A549 (cell line): ENCODE measurements around the gene ZG16. TPM values are rescaled to one million over a fixed set of nuclear protein-coding genes. Genes with fewer than 3 reads are reported as not detected.

Experiments used
- ATAC-seq, 2 experiments: fragments of 200-7000 bp in 1 of 2; fragments of >200 bp in 1 of 2; cut with Nextera tagmentation in 1 of 2; cut with Tn5 transposase in 1 of 2; 3 replicates each; pipeline versions ENCODE4 v1.8.0 to v1.9.1; 2018 to 2020; ENCODE audit warnings: mild to moderate bottlenecking in 1 of 2, moderate library complexity in 1 of 2
- CTCF ChIA-PET: fragments of 300-600 bp; sonication (Branson Sonifier 250); formaldehyde crosslinking; extraction: SDS; loops from one replicate; lab custom pipeline; 2021; ENCODE audit warnings: antibody characterized with exemption, inconsistent platforms; lab: Yijun Ruan, JAX
- POLR2A ChIA-PET: fragments of 350-600 bp; formaldehyde crosslinking; extraction: SDS; loops from one replicate; lab custom pipeline; 2021; ENCODE audit warnings: antibody characterized with exemption, inconsistent platforms; lab: Yijun Ruan, JAX
- DNase-seq, 2 experiments: peaks; one replicate each; pipeline versions ENCODE4 v3.0.0 to v3.0.0-alpha.2; 2011 to 2016; ENCODE audit warnings: low read depth in 1 of 2, low spot score in 1 of 2
- FAIRE-seq: peaks from 2 replicates; lab custom pipeline; 2011; peaks lifted over from hg19 to GRCh38; lab: Jason Lieb, UNC
- H3K27ac ChIP-seq, 2 experiments: fragments of >200 bp; sonication (Bioruptor Twin); formaldehyde crosslinking; 3 replicates each; pipeline ENCODE4 v1.5.1; 2016 to 2017
- H3K4me1 ChIP-seq: fragments of >200 bp; sonication (Bioruptor Twin); formaldehyde crosslinking; 3 replicates; pipeline ENCODE4 v1.6.1; 2016
- H3K4me2 ChIP-seq: fragments of >200 bp; sonication (Bioruptor Twin); formaldehyde crosslinking; 3 replicates; pipeline ENCODE4 v1.6.1; 2016
- H3K4me3 ChIP-seq: fragments of >200 bp; sonication (Bioruptor Twin); formaldehyde crosslinking; 3 replicates; pipeline ENCODE4 v1.5.1; 2016
- H3K9me3 ChIP-seq: fragments of >200 bp; sonication (Bioruptor Twin); formaldehyde crosslinking; 3 replicates; pipeline ENCODE4 v1.6.1; 2016
- BHLHE40 ChIP-seq: IDR thresholded peaks from 2 replicates; pipeline ENCODE4 v1.6.1; 2012; ENCODE audit warnings: low read depth, low read length, inconsistent platforms
- CBX2 ChIP-seq: fragments of 200-600 bp; sonication (generic); IDR thresholded peaks from 2 replicates; pipeline ENCODE4 v1.6.1; 2016; ENCODE audit warnings: low read depth, mild to moderate bottlenecking, borderline replicate concordance
- CHD2 ChIP-seq: fragments of 150-350 bp; IDR thresholded peaks from 2 replicates; pipeline ENCODE4 v1.6.1; 2014; ENCODE audit warnings: low read length; ENCODE audit not compliant: partially characterized antibody
- CHD4 ChIP-seq: fragments of 200-600 bp; sonication (generic); IDR thresholded peaks from 2 replicates; pipeline ENCODE4 v1.6.1; 2016; ENCODE audit warnings: antibody characterized with exemption, mild to moderate bottlenecking, borderline replicate concordance
- EP300 ChIP-seq, 2 experiments: fragments of >200 bp; sonication (Bioruptor Twin); formaldehyde crosslinking; IDR thresholded peaks; 2 replicates in 1 of 2; 3 replicates in 1 of 2; pipeline ENCODE4 v1.6.1; 2016 to 2017
- FOSL2 ChIP-seq, 2 experiments: fragments of 450-650 bp in 1 of 2; fragments of >200 bp in 1 of 2; sonication (Bioruptor Twin) in 1 of 2; formaldehyde crosslinking; IDR thresholded peaks; 2 replicates each; pipeline versions ENCODE4 v1.5.0 to v1.6.1; 2016 to 2020; ENCODE audit warnings: mild to moderate bottlenecking in 1 of 2, moderate library complexity in 1 of 2
- HDAC2 ChIP-seq: fragments of 200-600 bp; sonication (generic); IDR thresholded peaks from 2 replicates; pipeline ENCODE4 v1.6.1; 2016
- JUNB ChIP-seq: fragments of >200 bp; sonication (Bioruptor Twin); formaldehyde crosslinking; IDR thresholded peaks from 2 replicates; pipeline ENCODE4 v1.6.1; 2016
- KDM5A ChIP-seq: fragments of 200-600 bp; sonication (generic); IDR thresholded peaks from 2 replicates; pipeline ENCODE4 v1.6.1; 2016; ENCODE audit warnings: antibody characterized with exemption, mild to moderate bottlenecking
- MAFK ChIP-seq: fragments of 450-650 bp; IDR thresholded peaks from 2 replicates; pipeline ENCODE4 v1.6.1; 2014; ENCODE audit not compliant: partially characterized antibody
- MAZ ChIP-seq: fragments of 150-350 bp; IDR thresholded peaks from 2 replicates; pipeline ENCODE4 v1.6.1; 2014; ENCODE audit warnings: antibody characterized with exemption, low read depth, low read length, borderline replicate concordance
- MYC ChIP-seq: IDR thresholded peaks from 2 replicates; pipeline ENCODE4 v1.6.1; 2012; ENCODE audit warnings: mild to moderate bottlenecking, inconsistent platforms, low read length, improper control_type of control experiment, borderline replicate concordance
- NPAS2 ChIP-seq: fragments of 250-450 bp; sonication (Bioruptor Pico); IDR thresholded peaks from 2 replicates; pipeline ENCODE4 v1.8.0; 2022; ENCODE audit warnings: mild to moderate bottlenecking, moderate library complexity, borderline replicate concordance
- NR3C1 ChIP-seq: fragments of >200 bp; sonication (Bioruptor Twin); formaldehyde crosslinking; IDR thresholded peaks from 3 replicates; pipeline ENCODE4 v1.6.1; 2017
- PHF8 ChIP-seq: fragments of 200-600 bp; sonication (generic); IDR thresholded peaks from 2 replicates; pipeline ENCODE4 v1.6.1; 2016; ENCODE audit warnings: low read depth, mild to moderate bottlenecking, antibody characterized with exemption, moderate library complexity, borderline replicate concordance
- POLR2A ChIP-seq: IDR thresholded peaks from 2 replicates; pipeline ENCODE4 v1.6.1; 2012; ENCODE audit warnings: mild to moderate bottlenecking, low read length
- POLR2AphosphoS2 ChIP-seq: conservative IDR thresholded peaks from 2 replicates; pipeline ENCODE4 v1.6.1; 2012; ENCODE audit warnings: low read length, improper control_type of control experiment, inconsistent platforms
- RARB ChIP-seq: fragments of 250-450 bp; sonication (Bioruptor Pico); IDR thresholded peaks from 2 replicates; pipeline ENCODE4 v1.8.0; 2021; ENCODE audit warnings: mild to moderate bottlenecking, moderate library complexity
- RCOR1 ChIP-seq: fragments of 150-350 bp; IDR thresholded peaks from 2 replicates; pipeline ENCODE4 v1.6.1; 2014; ENCODE audit warnings: antibody characterized with exemption, low read length, low read depth
- RNF2 ChIP-seq: fragments of 200-600 bp; sonication (generic); IDR thresholded peaks from 2 replicates; pipeline ENCODE4 v1.6.1; 2016; ENCODE audit warnings: low read depth, mild to moderate bottlenecking, antibody characterized with exemption, moderate library complexity, borderline replicate concordance
- SMC3 ChIP-seq: fragments of >200 bp; sonication (Bioruptor Twin); formaldehyde crosslinking; IDR thresholded peaks from 3 replicates; pipeline ENCODE4 v1.6.1; 2018; ENCODE audit warnings: inconsistent platforms
- TFCP2L1 ChIP-seq: fragments of 250-450 bp; sonication (Bioruptor Pico); IDR thresholded peaks from 2 replicates; pipeline ENCODE4 v1.5.0; 2021; ENCODE audit warnings: mild to moderate bottlenecking
- ZC3H11A ChIP-seq: fragments of 450-650 bp; IDR thresholded peaks from 2 replicates; pipeline ENCODE4 v1.6.1; 2014; ENCODE audit warnings: antibody characterized with exemption, mild to moderate bottlenecking
- ZNF302 ChIP-seq: fragments of 250-450 bp; sonication (Bioruptor Pico); IDR thresholded peaks from 2 replicates; pipeline ENCODE4 v1.9.0; 2021; ENCODE audit warnings: inconsistent platforms, mild to moderate bottlenecking, moderate library complexity
- WGBS: methylation state at CpG from one replicate; pipeline ENCODE4 v1.1.6; 2017; ENCODE audit errors: missing lambda C conversion rate; 5-methylcytosine and 5-hydroxymethylcytosine counted together
- polyA plus RNA-seq, 4 experiments: library from polyadenylated mRNA; depleted of rRNA in 3 of 4; stranded (reverse); fragments of >200 nt; fragmentation: RNase III in 1 of 4; extraction: RNeasy Plus Mini Kit Qiagen cat#74134 plus additional on column Dnase treatment in 1 of 4; gene quantifications; 2 replicates in 3 of 4; 3 replicates in 1 of 4; pipeline ENCODE4 v1.2.3, GENCODE V29; 2011 to 2017
- TF ChIP-seq, protein P1 (sequence below): IDR thresholded peaks from 2 replicates; pipeline ENCODE4 v1.6.1; 2012
- TF ChIP-seq, protein P2 (sequence below): IDR thresholded peaks from 2 replicates; pipeline ENCODE4 v1.6.1; 2012
- TF ChIP-seq, protein P3 (sequence below): fragments of 250-450 bp; sonication (Bioruptor Pico); IDR thresholded peaks from 2 replicates; pipeline ENCODE4 v1.5.0; 2020; ENCODE audit warnings: low read depth, mild to moderate bottlenecking, moderate library complexity
- TF ChIP-seq, protein P4 (sequence below): fragments of >200 bp; sonication (Bioruptor Twin); formaldehyde crosslinking; IDR thresholded peaks from 3 replicates; pipeline ENCODE4 v1.6.1; 2016
- TF ChIP-seq, protein P5 (sequence below): fragments of 450-650 bp; IDR thresholded peaks from 2 replicates; pipeline ENCODE4 v1.6.1; 2014; ENCODE audit warnings: antibody characterized with exemption
- TF ChIP-seq, protein P6 (sequence below): fragments of >200 bp; sonication (Bioruptor Twin); formaldehyde crosslinking; IDR thresholded peaks from 3 replicates; pipeline ENCODE4 v1.5.1; 2016

The ZG16 gene
- polyA plus RNA-seq, 2 of the 4 experiments (the other 2 are of a cell fraction): not detected

DNA sequence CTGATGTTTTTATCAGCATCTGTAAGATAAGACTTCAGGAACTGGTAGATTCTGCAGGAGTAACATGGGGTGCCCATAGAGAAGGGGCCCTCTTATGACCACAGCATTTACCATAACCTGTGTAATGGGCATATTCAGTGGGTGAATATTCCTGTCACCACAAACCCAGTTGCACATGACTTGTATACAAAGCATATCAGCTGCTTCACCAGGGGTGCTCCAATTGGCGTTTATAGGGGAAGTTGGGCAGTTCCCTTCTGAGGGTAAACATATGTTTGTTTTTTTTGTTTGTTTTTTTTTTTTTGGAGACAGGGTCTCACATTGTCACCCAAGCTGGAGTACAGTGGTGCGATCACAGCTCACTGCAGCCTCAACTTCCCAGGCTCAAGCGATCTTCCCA, 11.5 kb upstream of the ZG16 start (continued):
- TF ChIP-seq MAFK: no peak
- TF ChIP-seq, protein P1, sequence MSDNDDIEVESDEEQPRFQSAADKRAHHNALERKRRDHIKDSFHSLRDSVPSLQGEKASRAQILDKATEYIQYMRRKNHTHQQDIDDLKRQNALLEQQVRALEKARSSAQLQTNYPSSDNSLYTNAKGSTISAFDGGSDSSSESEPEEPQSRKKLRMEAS: no peak
- TF ChIP-seq, all 56 proteins: peak for 0

DNA sequence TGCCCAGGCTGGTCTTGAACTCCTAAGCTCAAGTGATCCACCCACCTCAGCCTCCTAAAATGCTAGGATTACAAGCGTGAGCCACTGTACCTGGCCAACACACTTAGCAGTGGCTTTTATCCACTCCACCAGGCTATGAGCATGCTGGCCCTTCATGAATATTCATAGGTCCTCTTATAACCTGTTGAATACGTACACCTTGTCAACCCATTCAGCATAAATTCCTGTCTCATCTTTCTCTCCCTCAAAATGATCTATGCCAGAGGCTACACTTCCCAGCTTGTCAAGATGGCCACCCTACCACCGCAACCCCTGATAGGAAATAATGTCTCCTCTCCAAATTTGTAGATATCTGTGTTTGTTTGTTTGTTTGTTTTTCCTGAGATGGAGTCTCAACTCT, 11.0 kb upstream of the ZG16 start:
- CTCF ChIA-PET: interaction anchor here (0.7 to 1.7 kb wide), 4 partner anchors 13 to 76 kb away, joined by 3 to 6 read pairs (median 4); no protein-coding TSS in a partner anchor
- POLR2A ChIA-PET: interaction anchor here (0.6 kb wide), 1 partner anchor 16 kb away, joined by 4 read pairs; no protein-coding TSS in a partner anchor

DNA sequence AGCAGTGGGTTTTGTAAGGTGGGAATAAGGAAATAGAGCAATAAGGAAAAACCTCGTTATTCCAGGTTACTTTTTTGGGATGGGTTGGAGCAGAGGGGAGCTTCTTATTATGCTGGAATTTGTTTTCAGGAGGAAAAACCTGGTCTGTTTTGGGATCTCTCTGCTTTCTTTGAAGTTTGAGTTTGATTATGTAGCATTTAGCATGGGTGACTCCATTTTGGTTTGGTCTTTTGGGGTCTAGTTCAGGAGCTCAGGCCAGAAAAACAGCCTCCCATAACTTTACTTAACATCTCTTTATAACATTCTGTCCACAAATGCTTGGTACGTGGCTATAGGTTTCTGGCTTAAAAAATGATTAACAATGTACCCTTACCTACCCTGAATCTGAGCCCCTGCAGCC, 8.5 kb upstream of the ZG16 start:
- CTCF ChIA-PET: interaction anchor here (1.0 to 2.5 kb wide), 4 partner anchors 9 to 78 kb away, joined by 3 to 12 read pairs (median 4); no protein-coding TSS in a partner anchor

More for the DNA sequence above, 11.0 kb upstream of the ZG16 start:
- WGBS: 85% methylated on average over 3 of the region's 3 CpGs
- DNase-seq: no peak
- TF ChIP-seq BHLHE40 (no peak), RCOR1 (no peak), CHD2 (no peak), CHD4 (no peak), MYC (no peak), KDM5A (no peak), POLR2AphosphoS2 (no peak), TFCP2L1 (CRISPR knock-in tag) (no peak), SMC3 (no peak), ZNF302 (CRISPR knock-in tag) (no peak), HDAC2 (no peak), NR3C1 (no peak), FOSL2 (IDR thresholded peaks at IDR 0.05) (no peak), FOSL2 (CRISPR knock-in tag; IDR thresholded peaks at IDR 0.05) (no peak), EP300 (IDR thresholded peaks at IDR 0.05) (no peak)
- TF ChIP-seq, protein P2, sequence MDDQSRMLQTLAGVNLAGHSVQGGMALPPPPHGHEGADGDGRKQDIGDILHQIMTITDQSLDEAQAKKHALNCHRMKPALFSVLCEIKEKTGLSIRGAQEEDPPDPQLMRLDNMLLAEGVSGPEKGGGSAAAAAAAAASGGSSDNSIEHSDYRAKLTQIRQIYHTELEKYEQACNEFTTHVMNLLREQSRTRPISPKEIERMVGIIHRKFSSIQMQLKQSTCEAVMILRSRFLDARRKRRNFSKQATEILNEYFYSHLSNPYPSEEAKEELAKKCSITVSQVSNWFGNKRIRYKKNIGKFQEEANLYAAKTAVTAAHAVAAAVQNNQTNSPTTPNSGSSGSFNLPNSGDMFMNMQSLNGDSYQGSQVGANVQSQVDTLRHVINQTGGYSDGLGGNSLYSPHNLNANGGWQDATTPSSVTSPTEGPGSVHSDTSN: no peak
- TF ChIP-seq, protein P3, sequence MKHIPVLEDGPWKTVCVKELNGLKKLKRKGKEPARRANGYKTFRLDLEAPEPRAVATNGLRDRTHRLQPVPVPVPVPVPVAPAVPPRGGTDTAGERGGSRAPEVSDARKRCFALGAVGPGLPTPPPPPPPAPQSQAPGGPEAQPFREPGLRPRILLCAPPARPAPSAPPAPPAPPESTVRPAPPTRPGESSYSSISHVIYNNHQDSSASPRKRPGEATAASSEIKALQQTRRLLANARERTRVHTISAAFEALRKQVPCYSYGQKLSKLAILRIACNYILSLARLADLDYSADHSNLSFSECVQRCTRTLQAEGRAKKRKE: no peak
- TF ChIP-seq, protein P4, sequence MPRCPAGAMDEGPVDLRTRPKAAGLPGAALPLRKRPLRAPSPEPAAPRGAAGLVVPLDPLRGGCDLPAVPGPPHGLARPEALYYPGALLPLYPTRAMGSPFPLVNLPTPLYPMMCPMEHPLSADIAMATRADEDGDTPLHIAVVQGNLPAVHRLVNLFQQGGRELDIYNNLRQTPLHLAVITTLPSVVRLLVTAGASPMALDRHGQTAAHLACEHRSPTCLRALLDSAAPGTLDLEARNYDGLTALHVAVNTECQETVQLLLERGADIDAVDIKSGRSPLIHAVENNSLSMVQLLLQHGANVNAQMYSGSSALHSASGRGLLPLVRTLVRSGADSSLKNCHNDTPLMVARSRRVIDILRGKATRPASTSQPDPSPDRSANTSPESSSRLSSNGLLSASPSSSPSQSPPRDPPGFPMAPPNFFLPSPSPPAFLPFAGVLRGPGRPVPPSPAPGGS: no peak
- TF ChIP-seq, all 56 proteins: peak for 0
- ATAC-seq (no peak), FAIRE-seq (no peak)
- Histone ChIP-seq H3K27ac (no peak overlapping the region), H3K4me1 (no peaks in the 10 kb centered on the region), H3K4me2 (no peak overlapping the region), H3K9me3 (no peaks in the 10 kb centered on the region), H3K4me3 (no peak overlapping the region)

More for the DNA sequence above, 8.5 kb upstream of the ZG16 start:
- ATAC-seq (no peak), FAIRE-seq (no peak), DNase-seq (no peak)
- no peak overlapping the region for H3K4me2 ChIP-seq
- WGBS: 63% methylated on average over 2 of the region's 2 CpGs
- no peaks in the 10 kb centered on the region for H3K4me1 ChIP-seq
- no peak overlapping the region for H3K27ac ChIP-seq
- POLR2A ChIA-PET: no interaction called here
- TF ChIP-seq, protein P5, sequence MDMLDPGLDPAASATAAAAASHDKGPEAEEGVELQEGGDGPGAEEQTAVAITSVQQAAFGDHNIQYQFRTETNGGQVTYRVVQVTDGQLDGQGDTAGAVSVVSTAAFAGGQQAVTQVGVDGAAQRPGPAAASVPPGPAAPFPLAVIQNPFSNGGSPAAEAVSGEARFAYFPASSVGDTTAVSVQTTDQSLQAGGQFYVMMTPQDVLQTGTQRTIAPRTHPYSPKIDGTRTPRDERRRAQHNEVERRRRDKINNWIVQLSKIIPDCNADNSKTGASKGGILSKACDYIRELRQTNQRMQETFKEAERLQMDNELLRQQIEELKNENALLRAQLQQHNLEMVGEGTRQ: no peak
- TF ChIP-seq, protein P1: no peak
- TF ChIP-seq MAZ (no peak), RNF2 (no peak), ZNF302 (CRISPR knock-in tag) (no peak), ZC3H11A (no peak), RARB (no peak), JUNB (no peak), POLR2A (no peak), PHF8 (no peak), CHD2 (no peak), FOSL2 (IDR thresholded peaks at IDR 0.05) (no peak), FOSL2 (CRISPR knock-in tag; IDR thresholded peaks at IDR 0.05) (no peak), CBX2 (no peak), NPAS2 (CRISPR knock-in tag) (no peak)
- TF ChIP-seq, protein P6, sequence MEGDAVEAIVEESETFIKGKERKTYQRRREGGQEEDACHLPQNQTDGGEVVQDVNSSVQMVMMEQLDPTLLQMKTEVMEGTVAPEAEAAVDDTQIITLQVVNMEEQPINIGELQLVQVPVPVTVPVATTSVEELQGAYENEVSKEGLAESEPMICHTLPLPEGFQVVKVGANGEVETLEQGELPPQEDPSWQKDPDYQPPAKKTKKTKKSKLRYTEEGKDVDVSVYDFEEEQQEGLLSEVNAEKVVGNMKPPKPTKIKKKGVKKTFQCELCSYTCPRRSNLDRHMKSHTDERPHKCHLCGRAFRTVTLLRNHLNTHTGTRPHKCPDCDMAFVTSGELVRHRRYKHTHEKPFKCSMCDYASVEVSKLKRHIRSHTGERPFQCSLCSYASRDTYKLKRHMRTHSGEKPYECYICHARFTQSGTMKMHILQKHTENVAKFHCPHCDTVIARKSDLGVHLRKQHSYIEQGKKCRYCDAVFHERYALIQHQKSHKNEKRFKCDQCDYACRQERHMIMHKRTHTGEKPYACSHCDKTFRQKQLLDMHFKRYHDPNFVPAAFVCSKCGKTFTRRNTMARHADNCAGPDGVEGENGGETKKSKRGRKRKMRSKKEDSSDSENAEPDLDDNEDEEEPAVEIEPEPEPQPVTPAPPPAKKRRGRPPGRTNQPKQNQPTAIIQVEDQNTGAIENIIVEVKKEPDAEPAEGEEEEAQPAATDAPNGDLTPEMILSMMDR: no peak
- TF ChIP-seq, all 56 proteins: peak for 0
- Histone ChIP-seq H3K9me3 (no peaks in the 10 kb centered on the region), H3K4me3 (no peak overlapping the region)
